ENCODE results near the gene SDK2. TPM values are rescaled to one million over a fixed set of nuclear protein-coding genes. Genes with fewer than 3 reads are reported as not detected.
A peak's percentile ranks its signal among the peaks of the same experiment; 100 is the strongest.

Gene SDK2
- polyA plus RNA-seq, 1 of the 3 experiments (the other 2 are of a cell fraction): 0.02 TPM

DNA sequence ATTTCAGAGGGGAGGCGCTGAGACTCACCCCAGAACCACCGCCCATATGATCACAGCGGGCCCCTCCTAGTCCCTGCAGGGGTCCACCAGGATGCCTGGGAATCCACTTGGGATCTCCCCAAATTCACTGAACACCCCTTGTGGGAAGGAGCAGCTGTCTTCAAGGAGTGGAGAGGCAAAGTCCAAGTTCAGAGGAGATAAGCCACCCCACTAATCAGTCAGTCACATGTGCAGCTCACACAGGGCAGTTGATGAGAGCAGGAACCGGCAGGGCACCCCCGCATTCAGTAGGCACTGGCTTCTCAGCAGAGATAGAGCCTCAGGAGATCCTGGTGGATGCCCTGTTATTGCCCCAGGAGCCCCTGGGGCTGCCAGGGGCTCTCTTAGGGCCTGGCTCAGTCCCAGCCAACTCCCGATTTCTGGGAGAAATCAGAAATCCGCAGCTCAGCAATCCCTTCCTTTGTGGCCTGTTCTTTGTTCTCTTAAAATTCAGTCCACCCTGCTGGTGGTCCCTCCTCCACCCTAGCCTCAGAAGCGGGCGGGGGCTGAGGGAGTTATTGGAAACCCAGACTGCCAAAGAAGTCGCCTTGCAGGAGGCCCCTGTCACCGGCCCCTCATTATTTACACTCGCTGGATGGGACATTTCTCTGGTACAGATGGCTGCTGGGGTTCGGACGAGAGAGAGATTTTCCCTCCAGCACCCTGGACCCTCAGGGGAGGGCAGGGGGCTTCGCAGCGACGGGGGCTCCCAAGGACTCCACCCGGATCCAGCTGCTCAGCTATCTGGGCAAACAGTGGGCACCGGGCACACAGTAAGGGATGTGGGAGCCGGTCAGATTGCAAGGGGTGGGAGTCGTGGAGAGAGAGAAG is 334.3 kb downstream of the SDK2 start (continued):
- TF ChIP-seq, protein P1, sequence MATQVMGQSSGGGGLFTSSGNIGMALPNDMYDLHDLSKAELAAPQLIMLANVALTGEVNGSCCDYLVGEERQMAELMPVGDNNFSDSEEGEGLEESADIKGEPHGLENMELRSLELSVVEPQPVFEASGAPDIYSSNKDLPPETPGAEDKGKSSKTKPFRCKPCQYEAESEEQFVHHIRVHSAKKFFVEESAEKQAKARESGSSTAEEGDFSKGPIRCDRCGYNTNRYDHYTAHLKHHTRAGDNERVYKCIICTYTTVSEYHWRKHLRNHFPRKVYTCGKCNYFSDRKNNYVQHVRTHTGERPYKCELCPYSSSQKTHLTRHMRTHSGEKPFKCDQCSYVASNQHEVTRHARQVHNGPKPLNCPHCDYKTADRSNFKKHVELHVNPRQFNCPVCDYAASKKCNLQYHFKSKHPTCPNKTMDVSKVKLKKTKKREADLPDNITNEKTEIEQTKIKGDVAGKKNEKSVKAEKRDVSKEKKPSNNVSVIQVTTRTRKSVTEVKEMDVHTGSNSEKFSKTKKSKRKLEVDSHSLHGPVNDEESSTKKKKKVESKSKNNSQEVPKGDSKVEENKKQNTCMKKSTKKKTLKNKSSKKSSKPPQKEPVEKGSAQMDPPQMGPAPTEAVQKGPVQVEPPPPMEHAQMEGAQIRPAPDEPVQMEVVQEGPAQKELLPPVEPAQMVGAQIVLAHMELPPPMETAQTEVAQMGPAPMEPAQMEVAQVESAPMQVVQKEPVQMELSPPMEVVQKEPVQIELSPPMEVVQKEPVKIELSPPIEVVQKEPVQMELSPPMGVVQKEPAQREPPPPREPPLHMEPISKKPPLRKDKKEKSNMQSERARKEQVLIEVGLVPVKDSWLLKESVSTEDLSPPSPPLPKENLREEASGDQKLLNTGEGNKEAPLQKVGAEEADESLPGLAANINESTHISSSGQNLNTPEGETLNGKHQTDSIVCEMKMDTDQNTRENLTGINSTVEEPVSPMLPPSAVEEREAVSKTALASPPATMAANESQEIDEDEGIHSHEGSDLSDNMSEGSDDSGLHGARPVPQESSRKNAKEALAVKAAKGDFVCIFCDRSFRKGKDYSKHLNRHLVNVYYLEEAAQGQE (IDR thresholded peaks at IDR 0.05; ENCODE audit: low read depth, low read length): no peak
- TF ChIP-seq GATA2 (CRISPR knock-in tag; IDR thresholded peaks at IDR 0.05): 0 out of 2 replicates have a peak, but pooled peaks have one; percentile 14
- TF ChIP-seq RCOR1 (IDR thresholded peaks at IDR 0.05; ENCODE audit: low read length): no peak
- no peak for TF ChIP-seq FOSL2 (IDR thresholded peaks at IDR 0.05; ENCODE audit: borderline replicate concordance, low read depth)
- TF ChIP-seq FOXJ3 (CRISPR knock-in tag; IDR thresholded peaks at IDR 0.05): no peak
- TF ChIP-seq, protein P2, sequence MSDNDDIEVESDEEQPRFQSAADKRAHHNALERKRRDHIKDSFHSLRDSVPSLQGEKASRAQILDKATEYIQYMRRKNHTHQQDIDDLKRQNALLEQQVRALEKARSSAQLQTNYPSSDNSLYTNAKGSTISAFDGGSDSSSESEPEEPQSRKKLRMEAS (IDR thresholded peaks at IDR 0.05; ENCODE audit: low read depth): 0 out of 2 replicates have a peak, but pooled peaks have one; percentile 49
- no peak for TF ChIP-seq ELF1 (IDR thresholded peaks at IDR 0.05)
- TF ChIP-seq CHD2 (IDR thresholded peaks at IDR 0.05; ENCODE audit: low read length, partially characterized antibody): peak; percentile 27
- TF ChIP-seq RAD21 (IDR thresholded peaks at IDR 0.05; ENCODE audit: low read length): no peak
- TF ChIP-seq EZH2phosphoT487 (IDR thresholded peaks at IDR 0.05; ENCODE audit: borderline replicate concordance, low read depth): no peak
- no peak for TF ChIP-seq JUND (IDR thresholded peaks at IDR 0.05)
- TF ChIP-seq MEF2A (IDR thresholded peaks at IDR 0.05; ENCODE audit: borderline replicate concordance, low read depth): no peak
- no peak; the same call in 1 of the 2 replicates for TF ChIP-seq USF2 (IDR thresholded peaks at IDR 0.05; ENCODE audit: borderline replicate concordance, low read depth, low read length)
- TF ChIP-seq NFIC (IDR thresholded peaks at IDR 0.05; ENCODE audit: borderline replicate concordance): no peak
- TF ChIP-seq YY1 (IDR thresholded peaks at IDR 0.05; ENCODE audit: low read depth): no peak
- no peak for TF ChIP-seq PBX3 (IDR thresholded peaks at IDR 0.05)
- TF ChIP-seq FOXM1 (IDR thresholded peaks at IDR 0.05; ENCODE audit: low read depth): no peak
